Ishikawa (cell line): ENCODE data around the gene FAM47B.

Experiments
- CEBPB ChIP-seq: IDR thresholded peaks from 2 replicates; pipeline ENCODE4 v1.6.1; 2012
- CREB1 ChIP-seq: IDR thresholded peaks from 2 replicates; pipeline ENCODE4 v1.6.1; 2012; ENCODE audit warnings: low read depth
- EGR1 ChIP-seq: IDR thresholded peaks from 2 replicates; pipeline ENCODE4 v1.6.1; 2012
- EP300 ChIP-seq: IDR thresholded peaks from 2 replicates; pipeline ENCODE4 v1.6.1; 2012; ENCODE audit warnings: borderline replicate concordance
- FOXM1 ChIP-seq: IDR thresholded peaks from 2 replicates; pipeline ENCODE4 v1.6.1; 2012; ENCODE audit warnings: low read depth, borderline replicate concordance
- NFIC ChIP-seq: IDR thresholded peaks from 2 replicates; pipeline ENCODE4 v1.6.1; 2012
- RAD21 ChIP-seq: IDR thresholded peaks from 2 replicates; pipeline ENCODE4 v1.6.1; 2012; ENCODE audit warnings: low read depth
- TAF1 ChIP-seq: IDR thresholded peaks from 2 replicates; pipeline ENCODE4 v1.6.1; 2012; ENCODE audit warnings: low read depth, mild to moderate bottlenecking
- TCF12 ChIP-seq: IDR thresholded peaks from 2 replicates; pipeline ENCODE4 v1.6.1; 2012; ENCODE audit warnings: low read depth
- TEAD4 ChIP-seq: IDR thresholded peaks from 2 replicates; pipeline ENCODE4 v1.6.1; 2012
- YY1 ChIP-seq: IDR thresholded peaks from 2 replicates; pipeline ENCODE4 v1.6.1; 2012; ENCODE audit warnings: low read depth
- ZBTB7A ChIP-seq: IDR thresholded peaks from 2 replicates; pipeline ENCODE4 v1.6.1; 2012; ENCODE audit warnings: low read depth
- TF ChIP-seq, protein P1 (sequence below): IDR thresholded peaks from 2 replicates; pipeline ENCODE4 v1.6.1; 2012; ENCODE audit warnings: low read depth, mild to moderate bottlenecking
- TF ChIP-seq, protein P2 (sequence below): IDR thresholded peaks from 2 replicates; pipeline ENCODE4 v1.6.1; 2012
- TF ChIP-seq, protein P3 (sequence below): IDR thresholded peaks from 2 replicates; pipeline ENCODE4 v1.6.1; 2012

FAM47B gene

DNA sequence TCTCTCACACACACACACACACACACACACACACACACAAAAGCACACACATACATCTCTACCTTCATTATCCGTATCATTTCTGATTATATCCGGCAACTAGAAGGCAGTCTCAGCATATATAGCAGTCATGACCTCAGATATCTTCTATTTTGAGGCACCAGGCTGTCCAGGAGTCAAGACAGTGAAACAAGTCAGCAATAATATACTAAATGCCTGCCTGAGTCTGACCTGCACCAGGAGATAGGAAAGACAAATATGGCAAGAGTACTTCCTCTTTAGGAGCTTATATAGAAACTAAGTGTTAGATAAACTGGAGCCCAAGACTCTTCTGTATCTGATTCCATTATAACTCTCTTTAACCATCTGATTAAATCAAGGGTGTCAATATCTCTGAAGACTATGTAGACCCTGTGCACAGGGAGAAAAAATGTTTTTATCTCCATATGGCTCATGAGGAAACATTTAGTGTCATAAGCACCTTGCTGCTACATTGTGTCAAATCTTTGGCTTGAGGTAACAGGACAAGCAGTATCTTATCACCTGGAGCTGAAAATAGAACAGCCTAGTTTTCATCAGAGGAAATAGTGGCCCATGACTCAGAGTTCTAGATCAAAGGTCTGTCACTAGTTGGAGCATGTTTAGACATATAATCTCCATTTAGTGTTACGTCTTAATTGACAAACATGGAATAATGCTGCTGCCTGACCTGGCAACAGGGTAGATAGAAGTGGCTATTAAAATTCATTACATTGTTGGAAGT lies 27.0 kb upstream of the FAM47B start:
- TF ChIP-seq, protein P1, sequence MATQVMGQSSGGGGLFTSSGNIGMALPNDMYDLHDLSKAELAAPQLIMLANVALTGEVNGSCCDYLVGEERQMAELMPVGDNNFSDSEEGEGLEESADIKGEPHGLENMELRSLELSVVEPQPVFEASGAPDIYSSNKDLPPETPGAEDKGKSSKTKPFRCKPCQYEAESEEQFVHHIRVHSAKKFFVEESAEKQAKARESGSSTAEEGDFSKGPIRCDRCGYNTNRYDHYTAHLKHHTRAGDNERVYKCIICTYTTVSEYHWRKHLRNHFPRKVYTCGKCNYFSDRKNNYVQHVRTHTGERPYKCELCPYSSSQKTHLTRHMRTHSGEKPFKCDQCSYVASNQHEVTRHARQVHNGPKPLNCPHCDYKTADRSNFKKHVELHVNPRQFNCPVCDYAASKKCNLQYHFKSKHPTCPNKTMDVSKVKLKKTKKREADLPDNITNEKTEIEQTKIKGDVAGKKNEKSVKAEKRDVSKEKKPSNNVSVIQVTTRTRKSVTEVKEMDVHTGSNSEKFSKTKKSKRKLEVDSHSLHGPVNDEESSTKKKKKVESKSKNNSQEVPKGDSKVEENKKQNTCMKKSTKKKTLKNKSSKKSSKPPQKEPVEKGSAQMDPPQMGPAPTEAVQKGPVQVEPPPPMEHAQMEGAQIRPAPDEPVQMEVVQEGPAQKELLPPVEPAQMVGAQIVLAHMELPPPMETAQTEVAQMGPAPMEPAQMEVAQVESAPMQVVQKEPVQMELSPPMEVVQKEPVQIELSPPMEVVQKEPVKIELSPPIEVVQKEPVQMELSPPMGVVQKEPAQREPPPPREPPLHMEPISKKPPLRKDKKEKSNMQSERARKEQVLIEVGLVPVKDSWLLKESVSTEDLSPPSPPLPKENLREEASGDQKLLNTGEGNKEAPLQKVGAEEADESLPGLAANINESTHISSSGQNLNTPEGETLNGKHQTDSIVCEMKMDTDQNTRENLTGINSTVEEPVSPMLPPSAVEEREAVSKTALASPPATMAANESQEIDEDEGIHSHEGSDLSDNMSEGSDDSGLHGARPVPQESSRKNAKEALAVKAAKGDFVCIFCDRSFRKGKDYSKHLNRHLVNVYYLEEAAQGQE: no peak
- no peak for TF ChIP-seq CREB1
- TF ChIP-seq CEBPB: no peak
- TF ChIP-seq TEAD4: no peak
- TF ChIP-seq NFIC: no peak
- TF ChIP-seq, protein P2, sequence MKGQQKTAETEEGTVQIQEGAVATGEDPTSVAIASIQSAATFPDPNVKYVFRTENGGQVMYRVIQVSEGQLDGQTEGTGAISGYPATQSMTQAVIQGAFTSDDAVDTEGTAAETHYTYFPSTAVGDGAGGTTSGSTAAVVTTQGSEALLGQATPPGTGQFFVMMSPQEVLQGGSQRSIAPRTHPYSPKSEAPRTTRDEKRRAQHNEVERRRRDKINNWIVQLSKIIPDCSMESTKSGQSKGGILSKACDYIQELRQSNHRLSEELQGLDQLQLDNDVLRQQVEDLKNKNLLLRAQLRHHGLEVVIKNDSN: no peak
- no peak for TF ChIP-seq EGR1
- no peak for TF ChIP-seq EP300
- no peak for TF ChIP-seq TAF1
- TF ChIP-seq, protein P3, sequence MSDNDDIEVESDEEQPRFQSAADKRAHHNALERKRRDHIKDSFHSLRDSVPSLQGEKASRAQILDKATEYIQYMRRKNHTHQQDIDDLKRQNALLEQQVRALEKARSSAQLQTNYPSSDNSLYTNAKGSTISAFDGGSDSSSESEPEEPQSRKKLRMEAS: no peak
- no peak for TF ChIP-seq YY1
- no peak for TF ChIP-seq RAD21
- no peak for TF ChIP-seq ZBTB7A
- TF ChIP-seq TCF12: no peak
- TF ChIP-seq FOXM1: no peak

DNA sequence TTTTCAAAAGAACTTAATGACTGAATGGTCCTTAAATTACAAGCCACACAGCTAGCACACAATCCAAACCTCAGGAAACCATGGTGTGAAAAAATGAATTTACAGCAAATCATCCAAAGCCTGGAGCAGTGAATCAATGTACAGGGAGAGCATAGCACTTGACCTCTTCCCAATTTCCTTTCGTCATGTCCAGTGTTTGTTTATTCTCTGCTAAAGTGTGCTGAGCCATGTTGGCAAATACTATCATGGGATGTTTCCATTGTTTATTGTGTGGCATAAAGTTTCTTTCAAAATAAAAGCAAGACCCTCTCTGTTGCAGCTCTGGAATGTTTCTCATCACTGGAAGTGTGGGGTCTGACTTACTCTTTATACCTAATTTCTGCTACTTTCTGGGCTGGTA lies 25.4 kb upstream of the FAM47B start:
- no peak for TF ChIP-seq TCF12
- TF ChIP-seq NFIC: no peak
- no peak for TF ChIP-seq CEBPB
- TF ChIP-seq, protein P1: no peak
- TF ChIP-seq EP300: no peak
- no peak for TF ChIP-seq TAF1
- no peak for TF ChIP-seq EGR1
- no peak for TF ChIP-seq RAD21

DNA sequence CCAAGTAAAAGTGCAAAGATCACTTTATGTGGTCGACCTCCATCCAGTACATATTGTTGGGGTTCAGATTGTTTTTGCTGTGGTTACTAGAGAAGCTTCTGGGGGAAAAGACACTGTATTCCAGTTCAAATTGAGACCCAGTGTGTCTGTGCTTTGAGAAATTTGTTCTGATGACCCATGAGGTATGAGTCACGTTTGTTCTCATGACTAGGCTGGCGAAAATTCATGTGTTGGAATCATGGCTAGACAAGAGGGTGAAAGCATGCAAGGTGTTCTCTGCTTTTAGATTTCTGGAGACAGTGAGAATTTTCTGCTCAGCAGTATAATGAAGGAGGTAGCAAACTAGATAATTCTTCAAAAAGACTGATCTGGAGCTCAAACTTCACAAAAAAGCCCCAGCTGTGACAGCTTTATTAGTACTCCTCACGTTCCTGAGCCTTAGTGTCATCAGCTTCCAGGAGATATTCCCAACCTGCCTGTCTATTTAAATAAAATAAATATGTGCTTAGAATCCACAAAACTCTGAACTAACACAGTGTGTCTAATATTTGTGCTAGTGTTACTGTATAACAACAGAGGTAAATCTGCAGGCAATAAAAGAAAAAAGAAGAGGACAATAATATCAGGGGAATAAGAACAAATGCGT lies 24.4 kb upstream of the FAM47B start:
- TF ChIP-seq TEAD4 (no peak), NFIC (no peak), FOXM1 (no peak), TAF1 (no peak), RAD21 (no peak), CEBPB (no peak), YY1 (no peak), EGR1 (no peak)
- TF ChIP-seq, protein P3: no peak
- TF ChIP-seq, protein P2: no peak
- TF ChIP-seq, protein P1: no peak

DNA sequence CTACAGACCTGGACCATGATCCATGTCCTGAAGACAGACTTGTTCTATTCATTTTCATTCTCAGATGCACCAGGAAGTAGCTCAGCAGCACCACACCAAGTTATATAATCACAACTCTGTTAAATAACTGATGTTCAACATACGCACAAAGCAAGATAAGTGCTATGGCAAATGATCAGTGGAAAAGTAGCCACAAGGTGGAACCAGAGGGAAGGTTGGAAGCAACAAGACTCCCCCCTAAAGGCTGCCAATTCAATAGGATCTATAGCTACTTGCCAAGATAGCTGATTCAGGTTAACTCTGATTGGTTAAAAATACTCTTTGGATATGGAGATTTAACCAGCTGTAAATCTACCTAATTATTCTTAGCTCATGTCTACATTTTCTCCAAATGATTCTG lies 23.7 kb upstream of the FAM47B start:
- TF ChIP-seq RAD21 (peak; percentile 58), TEAD4 (no peak)
